Activated CD8-positive, alpha-beta T cell treated with anti-CD3 and anti-CD28 coated beads for 36 hours (primary cell): Measurements from ENCODE around the gene SGK1. TPM values are rescaled to one million over a fixed set of nuclear protein-coding genes. Genes with fewer than 3 reads are reported as not detected.

Experiments
- ATAC-seq: fragments of 200-7000 bp; cut with Tn5 transposase; one replicate; pipeline ENCODE4 v1.10.0; 2021; ENCODE audit warnings: mild to moderate bottlenecking, moderate library complexity
- CTCF ChIA-PET: fragments of 350-600 bp; sonication (Branson Sonifier 250); formaldehyde crosslinking; loops from one replicate; lab custom pipeline; 2021; ENCODE audit warnings: antibody characterized with exemption; lab: Charles Lee
- POLR2A ChIA-PET: fragments of 350-600 bp; sonication (Branson Sonifier 250); formaldehyde crosslinking; loops from one replicate; lab custom pipeline; 2021; ENCODE audit warnings: antibody characterized with exemption; lab: Charles Lee
- DNase-seq: peaks from one replicate; pipeline ENCODE4 v3.0.0-alpha.2; 2020
- H3K27ac Mint-ChIP-seq: one replicate; pipeline ENCODE4 v1.8.0; 2021; ENCODE audit warnings: mild to moderate bottlenecking, mixed read lengths
- H3K27me3 Mint-ChIP-seq: one replicate; pipeline ENCODE4 v1.8.0; 2021; ENCODE audit warnings: mixed read lengths
- H3K36me3 Mint-ChIP-seq: one replicate; pipeline ENCODE4 v1.8.0; 2021; ENCODE audit warnings: low read depth, mixed read lengths
- H3K4me1 Mint-ChIP-seq: one replicate; pipeline ENCODE4 v1.8.0; 2021; ENCODE audit warnings: low read depth, mixed read lengths
- H3K4me3 Mint-ChIP-seq: one replicate; pipeline ENCODE4 v1.8.0; 2021; ENCODE audit warnings: mild to moderate bottlenecking, moderate library complexity, mixed read lengths
- H3K9me3 Mint-ChIP-seq: one replicate; pipeline ENCODE4 v1.8.0; 2021; ENCODE audit warnings: mixed read lengths
- intact Hi-C: fragments of 100-400 bp; cut with micrococcal nuclease; formaldehyde crosslinking; loops from one replicate; pipeline ENCODE4 v1.10.0; 2022
- total RNA-seq, 2 experiments: library from RNA; stranded (reverse); gene quantifications; one replicate each; pipeline ENCODE4 v1.2.3, GENCODE V29; 2021
- TF ChIP-seq, protein P1 (sequence below): fragments of 200-600 bp; IDR thresholded peaks from one replicate; pipeline ENCODE4 v1.8.0; 2022; ENCODE audit warnings: antibody characterized with exemption, mild to moderate bottlenecking

The SGK1 gene
- total RNA-seq, 2 experiments from 2014 or later = 46.4 to 53.4 TPM

DNA sequence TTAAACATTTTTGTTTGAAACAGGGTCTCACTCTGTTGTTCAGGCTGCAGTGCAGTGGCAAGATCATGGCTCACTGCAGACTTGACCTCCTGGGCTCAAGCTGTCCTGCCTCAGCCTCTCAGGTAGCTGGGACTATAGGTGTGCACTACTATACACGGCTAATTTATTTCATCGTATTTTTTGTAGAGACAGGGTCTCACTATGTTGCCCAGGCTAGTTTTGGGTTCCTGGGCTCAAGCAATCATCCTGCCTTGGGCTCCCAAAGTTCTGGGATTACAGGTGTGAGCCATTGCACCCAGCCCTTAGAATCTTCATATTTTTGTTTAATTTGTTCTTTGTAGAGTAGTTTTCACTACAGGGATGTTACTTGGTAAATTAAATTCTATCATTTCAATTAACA, 67.1 kb downstream of the SGK1 start:
- intact Hi-C loops = no loop called here
- peaks cover 2% of the 10 kb centered on the region for H3K36me3 Mint-ChIP-seq
- no peaks in the 10 kb centered on the region for H3K27me3 Mint-ChIP-seq
- H3K4me1 Mint-ChIP-seq = peaks cover 43% of the 10 kb centered on the region
- no peak overlapping the region for H3K27ac Mint-ChIP-seq
- no peaks in the 10 kb centered on the region for H3K9me3 Mint-ChIP-seq
- no peak for ATAC-seq
- POLR2A ChIA-PET = interaction anchor here (0.6 kb wide), 1 partner anchor 350 kb away, joined by 3 read pairs; no protein-coding TSS in a partner anchor
- TF ChIP-seq, protein P1, sequence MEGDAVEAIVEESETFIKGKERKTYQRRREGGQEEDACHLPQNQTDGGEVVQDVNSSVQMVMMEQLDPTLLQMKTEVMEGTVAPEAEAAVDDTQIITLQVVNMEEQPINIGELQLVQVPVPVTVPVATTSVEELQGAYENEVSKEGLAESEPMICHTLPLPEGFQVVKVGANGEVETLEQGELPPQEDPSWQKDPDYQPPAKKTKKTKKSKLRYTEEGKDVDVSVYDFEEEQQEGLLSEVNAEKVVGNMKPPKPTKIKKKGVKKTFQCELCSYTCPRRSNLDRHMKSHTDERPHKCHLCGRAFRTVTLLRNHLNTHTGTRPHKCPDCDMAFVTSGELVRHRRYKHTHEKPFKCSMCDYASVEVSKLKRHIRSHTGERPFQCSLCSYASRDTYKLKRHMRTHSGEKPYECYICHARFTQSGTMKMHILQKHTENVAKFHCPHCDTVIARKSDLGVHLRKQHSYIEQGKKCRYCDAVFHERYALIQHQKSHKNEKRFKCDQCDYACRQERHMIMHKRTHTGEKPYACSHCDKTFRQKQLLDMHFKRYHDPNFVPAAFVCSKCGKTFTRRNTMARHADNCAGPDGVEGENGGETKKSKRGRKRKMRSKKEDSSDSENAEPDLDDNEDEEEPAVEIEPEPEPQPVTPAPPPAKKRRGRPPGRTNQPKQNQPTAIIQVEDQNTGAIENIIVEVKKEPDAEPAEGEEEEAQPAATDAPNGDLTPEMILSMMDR = no peak
- no peak overlapping the region for H3K4me3 Mint-ChIP-seq
- CTCF ChIA-PET = no interaction called here
- DNase-seq = no peak

DNA sequence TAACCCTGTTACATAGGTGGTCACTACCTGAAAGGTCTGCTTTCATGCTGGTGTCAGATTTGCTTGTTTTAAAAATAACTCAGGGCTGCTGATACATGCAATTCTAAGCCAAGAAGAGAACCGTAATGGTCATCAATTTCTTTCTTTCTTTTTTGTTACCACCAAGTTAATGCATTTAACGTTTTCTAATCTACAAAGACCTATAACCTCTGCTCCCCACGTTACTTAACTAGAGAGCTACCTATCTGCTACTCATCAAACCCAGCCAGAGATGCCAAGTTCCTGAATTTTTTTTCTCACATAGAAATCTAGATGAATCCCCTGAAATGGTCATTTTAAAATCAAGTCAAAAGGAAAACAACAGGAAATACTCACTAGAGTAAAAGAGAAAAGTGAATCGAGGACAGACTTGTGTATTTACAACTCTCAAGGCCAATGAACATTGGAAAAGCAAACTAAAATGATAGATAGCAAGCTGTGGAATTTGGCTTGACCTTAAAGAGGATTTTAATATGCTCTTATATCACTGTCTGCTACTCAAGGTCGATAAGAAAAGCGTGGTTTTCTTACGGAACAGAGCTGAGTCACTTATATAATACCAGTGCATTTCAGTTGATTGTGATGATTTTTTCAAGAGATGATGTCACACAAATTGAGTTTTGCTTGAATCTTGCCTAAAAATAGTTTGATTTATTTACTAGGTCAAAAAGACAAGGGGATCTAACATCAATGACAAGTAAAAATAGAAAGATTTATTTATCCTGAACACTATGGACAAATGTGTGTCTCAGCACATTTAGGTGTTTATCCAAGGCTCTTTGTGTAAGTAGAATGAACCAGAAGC, 67.9 kb downstream of the SGK1 start:
- Mint-ChIP-seq H3K27ac (peak overlapping the region; percentile 97), H3K4me1 (peaks cover 51% of the 10 kb centered on the region), H3K36me3 (peaks cover 2% of the 10 kb centered on the region), H3K27me3 (no peaks in the 10 kb centered on the region), H3K9me3 (peaks cover under 1% of the 10 kb centered on the region), H3K4me3 (peak overlapping the region; percentile 11)
- TF ChIP-seq, protein P1 = no peak
- intact Hi-C loops = loop anchor here (5.0 kb wide), 1 partner anchor 187 kb away; no protein-coding TSS in a partner anchor
- ATAC-seq (no peak), DNase-seq (no peak)
- ChIA-PET CTCF (interaction anchor here (1.5 kb wide), 1 partner anchor 691 kb away, joined by 3 read pairs; no protein-coding TSS in a partner anchor), POLR2A (interaction anchor here (2.4 kb wide), 1 partner anchor 38 kb away, joined by 9 read pairs; no protein-coding TSS in a partner anchor)

DNA sequence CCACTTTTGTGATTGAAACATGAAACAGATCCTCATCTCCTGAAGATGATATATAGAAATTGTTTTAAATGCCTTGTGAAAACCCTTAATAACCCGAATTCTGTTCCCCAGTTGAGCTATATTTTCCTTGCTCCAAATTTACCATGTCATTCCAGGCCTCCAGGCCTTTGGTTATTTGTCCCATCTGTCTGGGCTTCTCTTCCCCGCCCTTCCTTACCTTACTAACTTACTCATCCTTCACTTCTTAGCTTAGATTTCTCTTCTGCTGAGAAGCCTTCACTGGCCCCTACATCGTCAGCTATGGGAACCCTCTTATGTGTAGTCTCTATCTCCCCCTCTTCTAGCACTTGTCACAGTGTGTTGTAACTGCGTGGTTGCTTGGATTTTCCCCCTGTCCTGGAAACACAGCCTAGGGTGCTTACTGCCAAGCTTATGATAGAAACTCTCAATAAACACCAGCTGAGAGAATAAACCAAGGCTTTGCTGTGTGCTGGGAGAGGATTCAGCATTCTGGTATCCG, 68.6 kb downstream of the SGK1 start:
- H3K9me3 Mint-ChIP-seq = peaks cover 5% of the 10 kb centered on the region
- H3K27me3 Mint-ChIP-seq = no peaks in the 10 kb centered on the region
- H3K27ac Mint-ChIP-seq = peak overlapping the region; percentile 97
- H3K4me3 Mint-ChIP-seq = no peak overlapping the region
- TF ChIP-seq, protein P1 = no peak
- ATAC-seq = no peak
- ChIA-PET POLR2A (interaction anchor here (0.7 to 2.4 kb wide), 3 partner anchors 12 to 75 kb away, joined by 3 to 9 read pairs (median 3); no protein-coding TSS in a partner anchor), CTCF (interaction anchor here (1.0 to 1.5 kb wide), 4 partner anchors 9 to 691 kb away, joined by 3 to 7 read pairs (median 3); no protein-coding TSS in a partner anchor)
- intact Hi-C loops = loop anchor here (5.0 kb wide), 1 partner anchor 188 kb away; no protein-coding TSS in a partner anchor
- H3K36me3 Mint-ChIP-seq = peaks cover 2% of the 10 kb centered on the region
- H3K4me1 Mint-ChIP-seq = peaks cover 52% of the 10 kb centered on the region
- no peak for DNase-seq

DNA sequence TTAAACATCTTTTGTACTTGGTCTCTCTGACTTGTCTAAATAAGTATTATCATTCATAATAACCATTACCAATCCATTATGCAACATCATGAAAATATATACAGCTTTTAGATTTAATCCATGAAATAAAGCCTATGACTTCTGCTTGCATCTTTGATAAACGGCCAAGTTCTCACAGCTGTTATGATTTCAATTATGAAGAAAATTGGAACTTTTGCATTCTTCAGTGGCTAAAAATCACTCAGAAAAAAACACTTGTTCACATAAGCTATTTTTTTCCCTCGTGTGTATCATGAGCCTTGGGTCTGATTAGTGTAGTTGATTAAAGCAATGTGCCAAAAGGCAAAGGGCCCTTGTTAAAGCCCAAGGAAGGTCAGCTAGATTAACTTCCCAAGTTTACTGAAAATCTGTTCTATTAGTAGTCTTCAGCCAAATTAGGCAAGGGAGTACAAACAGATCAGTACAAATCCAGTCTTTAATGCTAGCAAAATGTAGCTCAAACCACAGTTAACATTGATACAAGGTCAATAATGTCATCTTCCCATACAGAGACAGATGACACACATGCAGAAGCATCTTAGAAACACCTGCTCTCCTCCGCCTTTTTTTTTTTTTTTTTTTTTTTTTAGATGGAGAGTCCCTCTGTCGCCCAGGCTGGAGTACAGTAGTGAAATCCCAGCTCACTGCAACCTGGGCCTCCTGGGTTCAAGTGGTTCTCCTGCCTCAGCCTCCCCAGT, 69.9 kb downstream of the SGK1 start:
- no peaks in the 10 kb centered on the region for H3K27me3 Mint-ChIP-seq
- peaks cover 3% of the 10 kb centered on the region for H3K36me3 Mint-ChIP-seq
- H3K4me1 Mint-ChIP-seq = peaks cover 56% of the 10 kb centered on the region
- intact Hi-C loops = loop anchor here (1.0 to 5.0 kb wide), 3 partner anchors 40 to 189 kb away; no protein-coding TSS in a partner anchor
- ChIA-PET POLR2A (interaction anchor here (0.6 to 2.4 kb wide), 9 partner anchors 9 to 104 kb away, joined by 3 to 9 read pairs (median 3); no protein-coding TSS in a partner anchor), CTCF (interaction anchor here (0.8 to 1.4 kb wide), 12 partner anchors 9 to 189 kb away, joined by 3 to 7 read pairs (median 3); no protein-coding TSS in a partner anchor)
- H3K27ac Mint-ChIP-seq = peak overlapping the region; percentile 97
- DNase-seq (no peak), ATAC-seq (no peak)
- TF ChIP-seq, protein P1 = no peak
- H3K4me3 Mint-ChIP-seq = no peak overlapping the region
- peaks cover 8% of the 10 kb centered on the region for H3K9me3 Mint-ChIP-seq
